B cell (primary cell): ENCODE data around the gene MUC5AC.

ENCODE experiments used
- CTCF ChIP-seq: fragments of 200-600 bp; IDR thresholded peaks from one replicate; pipeline ENCODE4 v1.8.0; 2022; ENCODE audit warnings: antibody characterized with exemption, mild to moderate bottlenecking
- EZH2 ChIP-seq: IDR thresholded peaks from 2 replicates; pipeline ENCODE4 v1.6.1; 2012; ENCODE audit warnings: borderline replicate concordance, low read depth, mild to moderate bottlenecking, moderate library complexity, low read length; ENCODE audit not compliant: insufficient read depth, poor library complexity, severe bottlenecking

- TF ChIP-seq CTCF = no peak
- TF ChIP-seq EZH2 = no peak
Measured at GRCh38 chr11:1139441-1140083, 18.2 kb upstream of the MUC5AC start.
